ENCODE results near the gene FADS6.

DNA sequence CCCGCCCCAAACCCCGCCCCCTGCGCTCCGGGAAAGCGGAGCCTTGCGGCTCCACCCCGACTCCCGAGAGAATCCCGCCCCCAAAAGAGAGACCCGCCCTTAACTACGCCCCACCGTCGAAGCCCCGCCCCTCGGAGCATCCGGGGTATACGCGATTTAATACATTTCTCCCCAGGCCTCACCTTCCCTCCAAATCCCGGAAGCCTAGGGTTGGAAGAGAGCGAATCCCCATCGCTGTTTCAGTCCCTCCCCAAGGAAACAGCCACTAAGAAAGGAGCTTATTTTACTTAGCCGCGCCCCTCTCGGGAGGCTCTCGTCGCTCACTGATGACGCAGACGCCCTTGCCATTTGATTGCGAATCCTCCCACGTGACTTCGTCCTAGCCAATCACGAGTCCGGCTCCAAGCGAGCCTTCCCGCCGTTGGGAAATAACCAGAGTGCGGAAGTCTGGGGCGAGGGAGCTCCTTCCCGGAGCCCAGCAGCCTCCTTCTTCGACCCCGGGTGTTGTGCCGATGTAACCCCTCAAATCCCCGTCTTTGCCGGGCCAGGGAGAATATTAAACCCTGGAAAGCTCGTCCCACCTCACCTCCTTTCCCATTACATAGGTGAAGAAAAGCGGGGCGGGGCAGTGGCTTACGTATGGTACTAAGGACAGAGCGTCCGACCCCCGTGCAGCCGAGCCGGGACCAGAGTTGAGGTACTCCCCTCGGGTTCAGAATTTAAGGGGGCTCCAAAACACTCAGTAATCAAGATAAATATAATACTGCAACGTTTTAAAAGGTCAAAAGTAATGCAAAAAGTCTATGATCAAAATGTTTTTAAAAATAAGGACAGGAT, 20.2 kb downstream of the FADS6 start:
- TF ChIP-seq POLR2AphosphoS5 (IDR thresholded peaks at IDR 0.05), result peak; percentile 99
- TF ChIP-seq, protein P1, sequence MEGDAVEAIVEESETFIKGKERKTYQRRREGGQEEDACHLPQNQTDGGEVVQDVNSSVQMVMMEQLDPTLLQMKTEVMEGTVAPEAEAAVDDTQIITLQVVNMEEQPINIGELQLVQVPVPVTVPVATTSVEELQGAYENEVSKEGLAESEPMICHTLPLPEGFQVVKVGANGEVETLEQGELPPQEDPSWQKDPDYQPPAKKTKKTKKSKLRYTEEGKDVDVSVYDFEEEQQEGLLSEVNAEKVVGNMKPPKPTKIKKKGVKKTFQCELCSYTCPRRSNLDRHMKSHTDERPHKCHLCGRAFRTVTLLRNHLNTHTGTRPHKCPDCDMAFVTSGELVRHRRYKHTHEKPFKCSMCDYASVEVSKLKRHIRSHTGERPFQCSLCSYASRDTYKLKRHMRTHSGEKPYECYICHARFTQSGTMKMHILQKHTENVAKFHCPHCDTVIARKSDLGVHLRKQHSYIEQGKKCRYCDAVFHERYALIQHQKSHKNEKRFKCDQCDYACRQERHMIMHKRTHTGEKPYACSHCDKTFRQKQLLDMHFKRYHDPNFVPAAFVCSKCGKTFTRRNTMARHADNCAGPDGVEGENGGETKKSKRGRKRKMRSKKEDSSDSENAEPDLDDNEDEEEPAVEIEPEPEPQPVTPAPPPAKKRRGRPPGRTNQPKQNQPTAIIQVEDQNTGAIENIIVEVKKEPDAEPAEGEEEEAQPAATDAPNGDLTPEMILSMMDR (IDR thresholded peaks at IDR 0.05), result peak in 1 of 4 experiments; percentile 15

Measured in prostate gland (tissue), 2 donors.